Gastroesophageal sphincter (tissue), 4 donors: Measurements from ENCODE around the gene TSHZ3. TPM values are rescaled to one million over a fixed set of nuclear protein-coding genes. Genes with fewer than 3 reads are reported as not detected.
A peak's percentile ranks its signal among the peaks of the same experiment; 100 is the strongest.

ENCODE experiments used
- ATAC-seq: fragments of 150-250 bp; one replicate; pipeline ENCODE4 v1.9.1; 2016; ENCODE audit warnings: mild to moderate bottlenecking, moderate library complexity
- H3K27ac ChIP-seq, 4 donors: fragments of 200-600 bp; sonication (generic) in 3 of 4; 1 replicate in 3 of 4; 2 replicates in 1 of 4; pipeline ENCODE4 v1.5.1; 2016 to 2019
- H3K27me3 ChIP-seq: fragments of 200-600 bp; sonication (generic); one replicate; pipeline ENCODE4 v1.5.1; 2019
- H3K36me3 ChIP-seq, 2 donors: fragments of 200-600 bp; sonication (generic); one replicate each; pipeline ENCODE4 v1.5.1; 2019; ENCODE audit warnings: control low read depth in 1 of 2
- H3K4me1 ChIP-seq, 3 donors: fragments of 200-600 bp; sonication (generic); 1 replicate in 2 of 3; 2 replicates in 1 of 3; pipeline ENCODE4 v1.5.1; 2016 to 2019; ENCODE audit warnings: control low read depth in 2 of 3
- H3K4me3 ChIP-seq, 2 donors: fragments of 200-600 bp; sonication (generic); one replicate each; pipeline ENCODE4 v1.5.1; 2019; ENCODE audit warnings: mild to moderate bottlenecking in 1 of 2, moderate library complexity in 1 of 2
- H3K9me3 ChIP-seq, 3 donors: fragments of 200-600 bp; sonication (generic); one replicate each; pipeline ENCODE4 v1.5.1; 2017 to 2019; ENCODE audit warnings: control low read depth in 2 of 3
- EP300 ChIP-seq: sonication (generic); formaldehyde crosslinking; IDR thresholded peaks from one replicate; pipeline ENCODE4 v1.6.1; 2017; ENCODE audit warnings: antibody characterized with exemption, mild to moderate bottlenecking
- POLR2A ChIP-seq, 2 donors: fragments of 450-650 bp; IDR thresholded peaks; one replicate each; pipeline ENCODE4 v1.6.1; 2017; ENCODE audit warnings: antibody characterized with exemption in 2 of 2, mild to moderate bottlenecking in 2 of 2, moderate library complexity in 1 of 2
- POLR2AphosphoS5 ChIP-seq: sonication (generic); formaldehyde crosslinking; IDR thresholded peaks from one replicate; pipeline ENCODE4 v1.6.1; 2017; ENCODE audit warnings: antibody characterized with exemption
- WGBS, 2 donors: methylation state at CpG; one replicate each; pipeline ENCODE4 v1.1.5; 2018; ENCODE audit warnings: low coverage in 1 of 2; 5-methylcytosine and 5-hydroxymethylcytosine counted together
- total RNA-seq, 4 donors: library from RNA; depleted of rRNA; stranded (reverse); fragments of >200 nt; gene quantifications; one replicate each; pipeline ENCODE4 v1.1.0, GENCODE V29; 2016
- TF ChIP-seq, protein P1 (sequence below), 4 experiments: fragments of 200-600 bp in 2 of 4; fragments of 450-650 bp in 2 of 4; sonication (generic) in 1 of 4; IDR thresholded peaks; one replicate each; pipeline ENCODE4 v1.5.1; 2017 to 2019; ENCODE audit warnings: antibody characterized with exemption in 4 of 4, mild to moderate bottlenecking in 2 of 4, moderate library complexity in 2 of 4

The TSHZ3 gene
- total RNA-seq, 4 donors from 2014 or later: 15.6 to 40.2 (median 31.1) TPM

DNA sequence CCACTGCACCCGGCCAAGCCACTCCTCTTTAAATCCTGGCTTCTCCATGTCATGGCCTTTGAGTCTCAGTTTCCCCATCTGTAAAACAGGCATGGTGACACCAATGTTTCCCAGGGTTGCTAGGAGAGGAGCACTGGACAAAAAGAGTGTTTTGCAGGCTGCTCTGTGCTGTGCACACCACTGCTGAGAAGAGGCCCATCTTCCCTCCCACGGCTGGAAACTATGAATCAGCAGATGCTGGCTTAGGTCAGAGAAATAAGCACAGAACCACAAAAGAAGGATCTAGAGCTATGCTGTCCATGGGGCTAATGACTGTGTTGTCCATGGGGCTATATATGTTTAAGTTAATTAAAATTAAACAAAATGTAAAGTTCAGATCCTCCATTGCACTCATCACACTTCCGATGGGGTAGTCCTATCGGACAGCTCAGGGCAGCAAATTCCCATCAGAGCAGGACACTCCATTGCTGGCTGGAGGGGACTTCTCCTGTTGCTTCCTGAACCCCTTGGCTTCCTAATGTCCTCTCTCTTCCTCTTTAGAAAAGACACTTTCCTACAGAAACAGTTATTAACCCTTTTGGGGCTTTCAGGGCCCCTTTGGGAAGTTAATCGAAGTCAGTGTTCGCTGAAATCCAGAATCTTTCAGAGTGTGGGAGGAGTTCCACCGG is 37.1 kb downstream of the TSHZ3 start:
- H3K9me3 ChIP-seq: no peaks in the 10 kb centered on the region

DNA sequence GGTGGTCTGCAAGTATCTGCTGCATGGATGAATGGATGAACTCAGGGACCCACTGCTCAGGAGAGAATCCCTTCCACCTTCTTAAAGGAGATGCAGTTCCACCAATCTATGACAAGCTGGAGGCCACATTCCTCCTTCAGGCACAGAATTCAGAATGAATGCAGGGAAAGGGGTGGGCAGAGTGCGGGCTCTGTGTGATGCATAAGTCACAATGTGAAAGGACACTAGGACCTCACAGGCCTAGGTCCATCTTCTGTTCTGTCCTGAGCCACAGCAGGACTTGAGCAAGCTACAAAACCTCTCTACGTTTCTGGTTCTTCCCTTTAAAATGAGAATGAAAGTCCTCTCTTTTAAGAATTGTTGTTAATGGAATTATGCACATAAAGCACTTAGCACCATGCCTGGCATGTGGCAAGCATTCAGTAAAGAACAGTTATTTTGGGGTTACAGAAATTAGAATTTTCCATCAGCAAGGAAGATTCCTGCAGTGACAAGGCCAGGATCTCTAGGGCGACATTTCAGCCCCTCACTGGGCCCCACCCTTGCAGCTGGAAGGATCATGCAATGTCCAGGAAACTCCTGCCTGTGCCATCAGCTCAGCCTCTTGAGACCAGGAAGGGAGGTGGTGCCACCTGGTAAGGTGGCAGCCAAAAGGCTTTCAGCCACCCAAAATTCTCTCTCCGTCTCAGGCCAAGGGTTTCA is 38.7 kb downstream of the TSHZ3 start:
- no peak overlapping the region for H3K4me3 ChIP-seq
- no peak for TF ChIP-seq EP300
- TF ChIP-seq, protein P1, sequence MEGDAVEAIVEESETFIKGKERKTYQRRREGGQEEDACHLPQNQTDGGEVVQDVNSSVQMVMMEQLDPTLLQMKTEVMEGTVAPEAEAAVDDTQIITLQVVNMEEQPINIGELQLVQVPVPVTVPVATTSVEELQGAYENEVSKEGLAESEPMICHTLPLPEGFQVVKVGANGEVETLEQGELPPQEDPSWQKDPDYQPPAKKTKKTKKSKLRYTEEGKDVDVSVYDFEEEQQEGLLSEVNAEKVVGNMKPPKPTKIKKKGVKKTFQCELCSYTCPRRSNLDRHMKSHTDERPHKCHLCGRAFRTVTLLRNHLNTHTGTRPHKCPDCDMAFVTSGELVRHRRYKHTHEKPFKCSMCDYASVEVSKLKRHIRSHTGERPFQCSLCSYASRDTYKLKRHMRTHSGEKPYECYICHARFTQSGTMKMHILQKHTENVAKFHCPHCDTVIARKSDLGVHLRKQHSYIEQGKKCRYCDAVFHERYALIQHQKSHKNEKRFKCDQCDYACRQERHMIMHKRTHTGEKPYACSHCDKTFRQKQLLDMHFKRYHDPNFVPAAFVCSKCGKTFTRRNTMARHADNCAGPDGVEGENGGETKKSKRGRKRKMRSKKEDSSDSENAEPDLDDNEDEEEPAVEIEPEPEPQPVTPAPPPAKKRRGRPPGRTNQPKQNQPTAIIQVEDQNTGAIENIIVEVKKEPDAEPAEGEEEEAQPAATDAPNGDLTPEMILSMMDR (IDR thresholded peaks at IDR 0.05): no peak
- TF ChIP-seq POLR2AphosphoS5: no peak
- TF ChIP-seq POLR2A (IDR thresholded peaks at IDR 0.05): no peak
- H3K4me1 ChIP-seq: peaks cover 0 to 45% (median 20%) of the 10 kb centered on the region in 3 donors

More for the DNA sequence above, 37.1 kb downstream of the TSHZ3 start:
- Histone ChIP-seq H3K36me3 (peaks cover 0 to 5% of the 10 kb centered on the region in 2 donors), H3K4me1 (peaks cover 3 to 60% (median 28%) of the 10 kb centered on the region in 3 donors), H3K27ac (peak overlapping the region in 1 of 4 donors; percentile 27), H3K4me3 (no peak overlapping the region), H3K27me3 (no peaks in the 10 kb centered on the region)
- peak; percentile 9 for TF ChIP-seq POLR2AphosphoS5
- TF ChIP-seq, protein P1 (IDR thresholded peaks at IDR 0.05): no peak
- ATAC-seq: no peak
- 60 to 63% methylated on average over 2 to 7 of the region's 7 CpGs for WGBS, 2 donors

DNA sequence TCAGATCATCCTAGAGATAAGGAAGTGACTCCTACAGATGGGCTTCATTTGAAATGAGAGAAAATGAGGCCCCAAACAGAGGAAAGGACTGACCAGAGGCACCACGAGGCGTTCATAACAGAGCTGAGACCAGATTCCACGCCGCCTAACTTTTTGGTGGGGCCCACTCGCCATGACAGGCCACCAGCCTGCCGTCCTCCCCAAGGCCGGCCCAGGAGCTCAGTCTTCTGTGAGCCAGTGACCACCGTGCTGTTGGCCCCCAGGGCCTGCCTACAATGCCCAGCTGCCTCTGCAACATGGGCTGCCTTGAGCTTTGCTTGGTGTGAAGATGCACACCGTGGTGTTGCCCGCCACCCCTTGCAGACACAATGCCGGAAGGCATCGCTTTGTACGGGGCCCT is 40.5 kb downstream of the TSHZ3 start:
- H3K36me3 ChIP-seq: peaks cover 0 to 5% of the 10 kb centered on the region in 2 donors
- H3K4me1 ChIP-seq: peaks cover 0 to 36% (median 12%) of the 10 kb centered on the region in 3 donors
- H3K27ac ChIP-seq: no peak overlapping the region
- no peaks in the 10 kb centered on the region for H3K9me3 ChIP-seq
- TF ChIP-seq EP300: no peak
- TF ChIP-seq POLR2AphosphoS5: no peak
- TF ChIP-seq, protein P1 (IDR thresholded peaks at IDR 0.05): no peak
- no peak for TF ChIP-seq POLR2A (IDR thresholded peaks at IDR 0.05)
- no peak overlapping the region for H3K4me3 ChIP-seq
- no peak for ATAC-seq
- 100% methylated on average over 5 of the region's 13 CpGs; no CpG with 5 or more reads in 1 of the 2 donors for WGBS, 2 donors
- H3K27me3 ChIP-seq: no peaks in the 10 kb centered on the region

More for the DNA sequence above, 38.7 kb downstream of the TSHZ3 start:
- WGBS, 2 donors: 70 to 87% methylated on average over 2 of the region's 4 CpGs
- Histone ChIP-seq H3K9me3 (no peaks in the 10 kb centered on the region), H3K27ac (no peak overlapping the region), H3K36me3 (peaks cover 0 to 5% of the 10 kb centered on the region in 2 donors), H3K27me3 (no peaks in the 10 kb centered on the region)
- no peak for ATAC-seq

DNA sequence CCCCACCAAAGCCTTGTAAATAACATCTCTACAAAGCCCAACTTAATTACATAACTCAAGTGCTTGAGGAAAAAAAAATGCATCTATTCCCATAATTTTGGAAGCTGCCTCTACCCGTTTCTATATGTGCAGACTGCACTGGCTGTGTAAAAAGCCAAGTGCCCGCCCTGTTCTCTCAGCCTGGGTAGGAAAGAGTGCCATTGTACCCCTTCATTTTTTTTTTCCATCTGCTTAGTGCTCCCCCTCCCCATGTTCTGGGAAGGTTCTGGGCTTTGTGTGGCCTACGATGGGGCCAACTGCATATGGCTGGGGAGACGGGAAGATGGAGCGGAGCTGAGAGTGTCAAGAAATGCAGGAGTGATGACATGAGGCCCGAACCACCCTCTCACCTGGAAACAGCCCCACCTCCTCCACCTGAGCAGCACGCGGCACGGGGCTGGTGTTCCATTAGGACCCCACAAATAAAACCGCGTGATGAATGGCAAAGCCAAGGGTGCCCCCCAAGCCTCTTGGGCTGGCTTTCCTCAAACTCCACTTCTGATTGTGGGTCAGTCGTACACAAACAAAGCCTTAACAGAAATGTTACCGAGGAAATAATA is 42.1 kb downstream of the TSHZ3 start:
- H3K4me3 ChIP-seq: no peak overlapping the region
- 87 to 88% methylated on average over 7 to 8 of the region's 13 CpGs for WGBS, 2 donors
- ATAC-seq: no peak
- H3K36me3 ChIP-seq: no peaks in the 10 kb centered on the region
- H3K27ac ChIP-seq: no peak overlapping the region
- H3K4me1 ChIP-seq: peaks cover 0 to 29% (median 3%) of the 10 kb centered on the region in 3 donors
- no peaks in the 10 kb centered on the region for H3K27me3 ChIP-seq
- TF ChIP-seq, protein P1 (IDR thresholded peaks at IDR 0.05): no peak
- TF ChIP-seq POLR2AphosphoS5: no peak
- TF ChIP-seq EP300: no peak
- no peak for TF ChIP-seq POLR2A (IDR thresholded peaks at IDR 0.05)
- H3K9me3 ChIP-seq: no peaks in the 10 kb centered on the region
